Measurements from ENCODE around the gene PACS1. TPM values are rescaled to one million over a fixed set of nuclear protein-coding genes. Genes with fewer than 3 reads are reported as not detected.

PACS1 gene
- total and polyA plus RNA-seq, 8 donors, result 14.7 to 269 (median 51.0) TPM

DNA sequence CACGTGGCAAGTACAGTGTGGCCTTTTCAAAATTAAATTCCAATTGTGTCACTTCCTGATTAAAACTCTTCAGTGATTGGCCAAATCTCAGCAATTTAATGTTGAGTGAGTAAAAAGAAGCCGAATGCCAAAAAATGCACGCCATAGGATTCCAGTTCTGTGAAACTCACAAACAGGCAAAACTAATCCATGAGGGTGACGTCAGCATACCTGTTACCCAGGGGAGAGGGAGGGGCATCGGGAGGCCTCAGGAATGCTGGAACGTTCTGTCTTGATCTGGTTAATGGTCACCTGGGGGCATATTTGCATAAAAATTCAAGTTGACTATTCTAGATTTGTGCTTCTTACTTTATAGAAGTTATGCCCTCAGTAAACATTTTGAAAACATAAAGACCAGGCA lies 158.4 kb downstream of the PACS1 start:
- 75 to 83% (median 81%) methylated on average over 6 of the region's 6 CpGs for WGBS, 5 donors
- peak in 1 of 2 donors; percentile 57 for DNase-seq
- H3K36me3 ChIP-seq, result peaks cover 45 to 80% (median 70%) of the 10 kb centered on the region in 4 donors
- TF ChIP-seq, protein P1, sequence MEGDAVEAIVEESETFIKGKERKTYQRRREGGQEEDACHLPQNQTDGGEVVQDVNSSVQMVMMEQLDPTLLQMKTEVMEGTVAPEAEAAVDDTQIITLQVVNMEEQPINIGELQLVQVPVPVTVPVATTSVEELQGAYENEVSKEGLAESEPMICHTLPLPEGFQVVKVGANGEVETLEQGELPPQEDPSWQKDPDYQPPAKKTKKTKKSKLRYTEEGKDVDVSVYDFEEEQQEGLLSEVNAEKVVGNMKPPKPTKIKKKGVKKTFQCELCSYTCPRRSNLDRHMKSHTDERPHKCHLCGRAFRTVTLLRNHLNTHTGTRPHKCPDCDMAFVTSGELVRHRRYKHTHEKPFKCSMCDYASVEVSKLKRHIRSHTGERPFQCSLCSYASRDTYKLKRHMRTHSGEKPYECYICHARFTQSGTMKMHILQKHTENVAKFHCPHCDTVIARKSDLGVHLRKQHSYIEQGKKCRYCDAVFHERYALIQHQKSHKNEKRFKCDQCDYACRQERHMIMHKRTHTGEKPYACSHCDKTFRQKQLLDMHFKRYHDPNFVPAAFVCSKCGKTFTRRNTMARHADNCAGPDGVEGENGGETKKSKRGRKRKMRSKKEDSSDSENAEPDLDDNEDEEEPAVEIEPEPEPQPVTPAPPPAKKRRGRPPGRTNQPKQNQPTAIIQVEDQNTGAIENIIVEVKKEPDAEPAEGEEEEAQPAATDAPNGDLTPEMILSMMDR (IDR thresholded peaks at IDR 0.05), result no peak
- TF ChIP-seq POLR2AphosphoS5 (IDR thresholded peaks at IDR 0.05), result no peak
- no peak for TF ChIP-seq EP300 (IDR thresholded peaks at IDR 0.05)
- no peak for TF ChIP-seq POLR2A (IDR thresholded peaks at IDR 0.05)
- no peaks in the 10 kb centered on the region for H3K9me3 ChIP-seq
- no peaks in the 10 kb centered on the region for H3K4me1 ChIP-seq
- H3K27me3 ChIP-seq, result no peaks in the 10 kb centered on the region
- intact Hi-C loops (cut with DNase I; ENCODE audit: low total_unique reads), result no loop called here
- H3K27ac ChIP-seq, result no peak overlapping the region
- H3K4me3 ChIP-seq, result no peak overlapping the region

DNA sequence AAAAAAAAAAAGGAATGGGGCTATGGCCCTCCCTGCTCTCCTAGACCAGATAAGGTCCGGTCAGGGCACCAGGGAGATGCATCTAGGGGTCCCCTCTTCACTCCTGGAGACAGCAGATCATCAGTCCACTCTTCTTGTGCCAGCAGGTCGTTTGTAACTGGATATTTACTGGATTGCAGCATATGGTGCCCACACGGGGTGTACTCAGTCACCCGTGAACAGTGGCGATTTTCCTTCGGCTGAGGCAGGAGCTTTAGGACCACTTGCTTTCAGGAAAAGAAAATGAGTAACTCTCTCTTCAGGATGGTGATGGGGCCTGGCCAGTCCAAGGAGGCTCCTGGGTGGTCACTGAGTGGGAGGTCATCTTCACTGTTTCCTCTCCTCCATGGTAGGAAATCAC lies 160.1 kb downstream of the PACS1 start:
- no peak for TF ChIP-seq EP300 (IDR thresholded peaks at IDR 0.05)
- TF ChIP-seq, protein P1 (IDR thresholded peaks at IDR 0.05), result no peak
- TF ChIP-seq POLR2AphosphoS5 (IDR thresholded peaks at IDR 0.05), result no peak
- TF ChIP-seq POLR2A (IDR thresholded peaks at IDR 0.05), result no peak
- Histone ChIP-seq H3K4me1 (no peaks in the 10 kb centered on the region), H3K9me3 (no peaks in the 10 kb centered on the region), H3K27ac (no peak overlapping the region), H3K4me3 (no peak overlapping the region), H3K27me3 (no peaks in the 10 kb centered on the region), H3K36me3 (peaks cover 45 to 81% (median 73%) of the 10 kb centered on the region in 4 donors)
- 81 to 88% (median 84%) methylated on average over 6 of the region's 6 CpGs for WGBS, 5 donors
- no peak for DNase-seq
- intact Hi-C loops (cut with DNase I; ENCODE audit: low total_unique reads), result no loop called here

DNA sequence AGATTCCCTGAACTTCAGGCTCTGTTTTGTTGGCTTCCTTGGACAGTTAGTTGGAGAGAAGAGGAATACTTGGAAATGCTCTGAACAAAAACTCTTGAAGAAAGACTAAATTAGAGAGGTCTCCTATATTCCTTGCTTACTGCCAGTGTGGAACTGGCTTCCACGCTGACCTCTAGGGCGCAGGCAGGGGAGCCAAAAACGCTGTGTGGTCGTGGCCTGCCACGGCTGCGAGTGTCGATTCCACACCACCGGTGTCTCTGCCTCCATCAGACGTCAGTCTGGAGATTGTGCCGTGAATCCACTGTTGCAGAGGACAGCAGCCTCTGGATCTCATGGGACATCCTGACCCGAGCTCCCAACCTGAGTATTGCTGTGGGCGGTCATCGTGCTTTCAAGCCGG lies 160.9 kb downstream of the PACS1 start:
- Histone ChIP-seq H3K4me3 (no peak overlapping the region), H3K36me3 (peaks cover 52 to 86% (median 77%) of the 10 kb centered on the region in 4 donors), H3K27ac (no peak overlapping the region), H3K9me3 (no peaks in the 10 kb centered on the region), H3K27me3 (no peaks in the 10 kb centered on the region), H3K4me1 (no peaks in the 10 kb centered on the region)
- TF ChIP-seq POLR2A (IDR thresholded peaks at IDR 0.05), result no peak
- 94 to 97% (median 95%) methylated on average over 14 of the region's 14 CpGs for WGBS, 5 donors
- intact Hi-C loops (cut with DNase I; ENCODE audit: low total_unique reads), result no loop called here
- no peak for DNase-seq

DNA sequence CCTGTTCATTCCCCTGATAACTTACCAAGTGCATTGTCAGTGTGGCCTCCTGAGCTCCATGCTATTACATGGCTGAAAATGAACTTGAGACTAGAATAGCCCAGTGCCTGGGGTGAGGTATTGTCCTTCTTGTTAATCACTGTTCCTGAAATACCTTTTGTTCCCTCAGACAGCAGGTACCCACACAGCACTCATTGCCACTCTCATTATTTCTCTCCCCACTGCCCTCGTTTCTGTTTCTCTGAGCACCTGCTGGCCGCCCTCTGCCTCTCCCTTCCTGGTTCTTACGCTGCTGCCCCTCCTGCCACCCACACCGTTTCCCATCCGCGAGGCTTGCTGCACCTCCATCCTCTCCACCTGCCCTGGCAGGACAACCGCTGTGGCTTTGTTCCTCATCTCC lies 161.5 kb downstream of the PACS1 start:
- Histone ChIP-seq H3K4me1 (no peaks in the 10 kb centered on the region), H3K27me3 (no peaks in the 10 kb centered on the region), H3K36me3 (peaks cover 58 to 92% (median 83%) of the 10 kb centered on the region in 4 donors), H3K4me3 (no peak overlapping the region), H3K27ac (no peak overlapping the region), H3K9me3 (no peaks in the 10 kb centered on the region)
- no peak for TF ChIP-seq POLR2A (IDR thresholded peaks at IDR 0.05)
- TF ChIP-seq EP300 (IDR thresholded peaks at IDR 0.05), result no peak
- no peak for TF ChIP-seq POLR2AphosphoS5 (IDR thresholded peaks at IDR 0.05)
- TF ChIP-seq, protein P1 (IDR thresholded peaks at IDR 0.05), result no peak
- 88 to 90% (median 89%) methylated on average over 7 of the region's 7 CpGs for WGBS, 5 donors
- DNase-seq, result no peak
- intact Hi-C loops (cut with DNase I; ENCODE audit: low total_unique reads), result no loop called here

DNA sequence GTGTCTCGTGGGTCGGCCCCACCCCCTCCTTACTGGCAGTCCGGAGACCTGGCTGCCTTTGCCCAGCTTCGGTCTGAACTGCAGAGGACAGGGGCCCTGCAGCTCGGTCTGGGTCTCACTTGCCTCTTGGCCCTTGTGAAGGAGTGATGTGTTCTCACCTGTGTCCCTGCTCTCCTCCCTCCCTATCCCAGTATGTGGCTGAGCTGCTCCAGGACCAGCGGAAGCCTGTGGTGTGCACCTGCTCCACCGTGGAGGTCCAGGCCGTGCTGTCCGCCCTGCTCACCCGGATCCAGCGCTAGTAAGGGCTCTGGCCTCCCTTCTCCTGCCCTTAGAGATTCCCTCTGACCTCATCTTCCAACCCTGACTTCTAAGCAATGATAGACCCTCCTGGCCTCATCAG lies 162.7 kb downstream of the PACS1 start:
- Histone ChIP-seq H3K4me1 (no peaks in the 10 kb centered on the region), H3K9me3 (no peaks in the 10 kb centered on the region), H3K27me3 (no peaks in the 10 kb centered on the region), H3K36me3 (peaks cover 62 to 99% (median 89%) of the 10 kb centered on the region in 4 donors), H3K27ac (no peak overlapping the region), H3K4me3 (no peak overlapping the region)
- no peak for DNase-seq
- intact Hi-C loops (cut with DNase I; ENCODE audit: low total_unique reads), result no loop called here
- TF ChIP-seq, protein P1 (IDR thresholded peaks at IDR 0.05), result no peak
- no peak for TF ChIP-seq POLR2AphosphoS5 (IDR thresholded peaks at IDR 0.05)
- no peak for TF ChIP-seq EP300 (IDR thresholded peaks at IDR 0.05)
- TF ChIP-seq POLR2A (IDR thresholded peaks at IDR 0.05), result no peak
- 90 to 95% (median 91%) methylated on average over 10 to 11 of the region's 11 CpGs for WGBS, 5 donors

All from stomach (tissue), 9 donors.